ENCODE data around the gene JAZF1.

JAZF1 gene

GRCh38 chr7:27955596-27955995 is 225.0 kb downstream of the JAZF1 start:
- DNase-seq, result no peak

DNA sequence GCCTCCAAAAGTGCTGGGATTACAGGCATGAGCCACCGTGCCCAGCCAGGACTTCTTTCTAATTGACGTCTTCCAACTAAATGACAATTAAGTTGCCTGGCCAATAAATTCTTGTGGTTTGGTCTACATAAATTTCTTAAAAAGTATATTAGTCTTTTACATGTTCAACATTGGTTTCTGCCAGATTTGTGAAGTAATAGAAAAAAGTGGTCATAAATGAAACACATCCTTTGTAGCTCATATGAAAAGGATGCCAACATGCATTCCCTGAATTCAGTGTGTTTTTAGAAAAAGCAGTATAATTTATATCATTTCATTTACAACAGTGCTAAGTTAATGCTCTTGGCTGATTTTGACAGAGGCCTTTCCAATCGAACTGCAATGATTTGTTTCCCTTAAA is 225.6 kb downstream of the JAZF1 start:
- DNase-seq, result no peak

DNA sequence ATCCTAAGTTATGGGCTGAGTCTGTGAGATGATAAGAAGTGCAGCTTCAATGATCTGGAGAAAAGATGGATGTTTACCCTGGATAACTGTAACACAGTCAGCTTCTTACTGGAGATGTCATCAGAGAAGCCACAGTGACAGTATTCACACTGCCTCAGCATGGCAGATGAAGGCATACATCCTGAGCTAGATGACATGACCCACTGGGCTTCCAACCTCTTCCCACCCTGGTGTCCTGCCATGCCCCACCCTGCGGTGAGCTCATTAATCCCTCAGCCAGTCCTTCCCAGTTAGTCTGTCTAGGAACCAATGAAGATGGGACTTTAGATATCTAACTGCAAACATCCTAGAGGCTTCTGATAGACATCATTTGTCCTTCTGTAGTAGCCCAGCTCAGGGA is 226.8 kb downstream of the JAZF1 start:
- DNase-seq, result no peak

DNA sequence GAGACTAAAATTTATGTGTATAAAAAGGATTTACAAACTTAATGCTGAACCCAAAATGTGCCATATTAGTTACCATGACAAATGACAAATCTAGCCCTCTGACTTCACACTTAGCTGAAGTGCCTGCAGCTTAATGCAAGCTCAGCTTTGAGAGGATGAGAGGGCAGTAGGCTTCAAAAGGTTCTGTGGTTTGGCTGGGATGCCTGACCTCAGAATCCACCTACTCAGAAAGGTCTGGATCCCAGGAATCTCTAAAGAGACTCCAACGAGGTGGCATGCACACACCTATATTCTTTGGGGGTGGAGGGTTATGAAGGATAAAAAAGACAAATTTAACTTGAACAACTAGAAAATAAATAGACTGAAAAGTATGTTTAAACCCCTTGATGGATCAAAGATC is 227.2 kb downstream of the JAZF1 start:
- DNase-seq, result no peak

GRCh38 chr7:27952456-27953285 is 227.9 kb downstream of the JAZF1 start:
- no peak for DNase-seq

DNA sequence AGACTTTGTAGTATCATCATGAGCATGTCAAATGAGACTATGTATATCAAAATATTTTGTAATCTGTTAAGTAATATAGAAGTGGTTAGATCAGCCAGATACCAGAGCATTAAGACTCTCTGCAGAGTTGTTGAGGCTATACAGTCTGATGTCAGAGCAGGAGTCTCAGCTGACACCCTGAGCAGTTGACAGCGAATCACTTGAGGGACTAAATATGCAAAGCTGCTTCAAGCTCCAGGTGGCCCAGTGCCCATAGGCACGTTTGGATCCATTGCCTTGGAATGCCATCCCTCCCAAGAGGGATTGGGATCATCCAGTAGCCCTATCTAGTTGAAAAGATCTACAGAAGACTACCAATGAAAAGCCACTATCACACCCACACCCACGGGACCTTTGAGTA is 230.5 kb downstream of the JAZF1 start:
- DNase-seq, result no peak

- no peak for DNase-seq
Observed at GRCh38 chr7:27948861-27949260, 231.7 kb downstream of the JAZF1 start.

DNA sequence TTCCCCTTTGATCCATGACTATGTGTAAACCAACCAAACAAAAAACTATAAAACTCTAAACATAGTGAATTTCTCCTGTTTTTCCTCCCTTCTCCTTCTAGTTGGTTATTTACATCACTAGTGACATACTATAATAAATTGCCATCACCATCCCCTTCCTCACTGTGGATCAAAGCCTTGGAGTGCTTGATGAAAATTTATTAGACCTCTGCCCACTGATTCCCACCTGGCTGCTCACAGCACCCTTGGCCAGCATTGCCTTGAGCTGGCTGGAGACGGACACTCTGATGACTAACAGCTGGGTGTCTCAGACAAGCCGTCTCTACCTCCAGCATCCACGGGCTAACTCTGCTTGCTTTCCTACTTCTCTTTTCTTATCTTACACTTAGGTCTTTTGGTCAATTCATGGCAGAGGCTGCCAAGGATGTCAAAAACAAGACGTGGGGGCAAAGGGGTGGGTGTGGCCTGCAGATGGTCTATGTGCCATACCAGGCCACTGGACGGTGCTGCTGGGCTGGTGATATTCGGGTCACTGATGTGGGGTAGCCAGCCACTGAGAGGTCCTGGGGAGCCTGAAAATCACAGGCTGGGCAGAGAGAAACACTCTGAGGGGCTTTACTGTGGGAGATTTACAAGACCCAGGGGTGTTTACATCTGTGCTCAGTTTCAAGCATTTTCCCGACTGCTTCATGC is 232.9 kb downstream of the JAZF1 start:
- DNase-seq, result no peak

- no peak for DNase-seq
Observed at GRCh38 chr7:27946351-27946750, 234.2 kb downstream of the JAZF1 start.

GRCh38 chr7:27945058-27945795 is 235.4 kb downstream of the JAZF1 start:
- no peak for DNase-seq

DNA sequence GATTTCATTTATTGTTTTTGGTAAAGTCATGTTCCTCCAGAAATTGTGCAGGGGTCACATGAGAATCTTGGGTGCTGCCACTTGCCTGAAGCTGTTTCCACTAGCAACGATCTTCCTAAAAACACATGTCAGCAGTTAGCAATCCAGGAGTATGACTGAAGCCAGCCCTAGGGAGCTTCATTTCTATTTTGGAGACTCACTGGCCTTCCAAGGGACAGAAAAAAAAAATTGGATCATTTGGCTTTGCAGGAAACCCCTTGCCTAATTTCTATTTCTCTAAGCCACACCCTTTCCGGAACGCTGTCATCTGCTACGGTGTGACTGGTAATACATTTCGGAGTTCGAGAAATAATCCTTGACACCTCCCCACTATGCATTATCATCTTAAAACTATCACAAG is 236.0 kb downstream of the JAZF1 start:
- DNase-seq, result no peak

GRCh38 chr7:27943241-27943640 is 237.4 kb downstream of the JAZF1 start:
- DNase-seq, result no peak

- DNase-seq, result no peak
Observed at GRCh38 chr7:27942711-27943110, 237.9 kb downstream of the JAZF1 start.

DNA sequence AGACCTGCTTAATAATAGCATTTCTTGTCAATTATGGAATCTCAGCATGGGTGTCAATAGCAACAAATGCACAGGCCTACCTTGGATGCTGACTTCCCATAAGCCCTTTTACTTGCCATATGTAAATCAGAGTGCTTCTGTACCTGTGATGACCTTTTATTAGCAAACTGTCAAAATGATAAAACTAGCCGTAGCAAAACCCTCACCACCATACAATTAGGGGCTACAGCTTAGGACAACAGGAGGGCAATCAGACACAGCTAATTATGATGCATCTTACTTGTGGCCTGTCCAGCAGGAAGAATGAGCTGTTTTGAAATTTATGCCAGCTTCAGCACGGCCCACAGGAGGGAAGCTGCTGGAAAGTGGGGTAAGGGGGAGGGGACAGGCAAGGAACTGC is 239.1 kb downstream of the JAZF1 start:
- DNase-seq, result no peak

- DNase-seq, result no peak
Observed at GRCh38 chr7:27940341-27940740, 240.3 kb downstream of the JAZF1 start.

- DNase-seq, result no peak
Observed at GRCh38 chr7:27939893-27940292, 240.7 kb downstream of the JAZF1 start.

GRCh38 chr7:27936768-27937102 is 243.9 kb downstream of the JAZF1 start:
- no peak for DNase-seq

GRCh38 chr7:27936047-27936767 is 244.4 kb downstream of the JAZF1 start:
- DNase-seq, result no peak

- DNase-seq, result no peak
Observed at GRCh38 chr7:27933671-27934565, 246.7 kb downstream of the JAZF1 start.

- DNase-seq, result no peak
Observed at GRCh38 chr7:27930910-27931476, 249.6 kb downstream of the JAZF1 start.

DNA sequence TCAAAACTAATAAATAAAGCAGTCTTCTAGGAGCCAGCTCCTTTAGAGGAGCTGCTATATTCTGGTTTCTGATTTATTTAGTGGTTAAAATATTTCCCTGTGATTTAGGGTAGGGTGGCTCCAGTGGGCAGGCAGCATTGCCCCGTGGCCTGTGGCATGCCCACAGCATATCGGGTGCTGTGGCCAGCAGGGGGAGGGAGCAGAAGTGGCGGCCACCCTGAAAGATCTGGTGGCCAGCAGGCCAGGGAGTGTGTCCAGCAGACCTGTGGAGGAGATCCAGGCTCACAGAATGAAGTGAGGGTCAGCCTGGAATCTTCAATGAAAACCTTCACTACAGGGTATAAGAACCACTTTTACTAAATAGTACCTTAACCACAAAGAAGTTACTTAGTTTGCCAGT is 251.5 kb downstream of the JAZF1 start:
- DNase-seq, result no peak

DNA sequence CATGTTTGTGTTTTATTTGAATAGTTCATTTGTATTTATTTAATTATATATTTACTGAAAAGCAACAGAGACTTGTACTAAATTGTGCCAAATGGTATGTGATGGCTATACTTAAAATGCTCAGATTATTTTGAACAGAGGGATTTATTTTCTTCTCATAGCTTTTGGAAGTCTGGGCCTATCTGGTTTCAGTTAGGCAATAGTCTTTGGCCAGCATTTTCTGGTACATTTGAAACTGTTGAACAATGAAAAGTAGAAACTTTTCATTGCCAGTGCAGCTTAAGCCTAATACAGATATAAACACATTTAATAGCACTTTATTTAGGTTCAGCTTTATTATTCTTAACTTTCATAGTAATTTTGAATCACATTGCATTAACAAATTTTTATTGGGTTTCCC is 252.6 kb downstream of the JAZF1 start:
- no peak for DNase-seq
